Heart right ventricle (tissue), 16 donors: Measurements from ENCODE around the gene HAND1. TPM values are rescaled to one million over a fixed set of nuclear protein-coding genes. Genes with fewer than 3 reads are reported as not detected.
A peak's percentile ranks its signal among the peaks of the same experiment; 100 is the strongest.

ENCODE experiments used
- ATAC-seq, 8 donors: fragments of 200-7000 bp; cut with Tn5 transposase; one replicate each; pipeline ENCODE4 v1.9.1; 2020; ENCODE audit warnings: mild to moderate bottlenecking in 8 of 8, moderate library complexity in 8 of 8, moderate number of reproducible peaks in 1 of 8
- DNase-seq, 2 donors: peaks; one replicate each; pipeline ENCODE4 v3.0.0-alpha.2; 2020
- H3K27ac ChIP-seq, 10 donors: fragments of 200-600 bp; sonication (generic) in 2 of 10; one replicate each; pipeline versions ENCODE4 v1.5.0 to v1.8.0; 2020 to 2022; ENCODE audit warnings: mild to moderate bottlenecking in 3 of 10
- H3K27me3 ChIP-seq, 7 donors: fragments of 200-600 bp; one replicate each; pipeline ENCODE4 v1.8.0; 2021 to 2022; ENCODE audit warnings: mild to moderate bottlenecking in 2 of 7
- H3K36me3 ChIP-seq, 9 donors: fragments of 200-600 bp; sonication (generic) in 1 of 9; one replicate each; pipeline versions ENCODE4 v1.5.0 to v1.8.0; 2020 to 2022; ENCODE audit warnings: mild to moderate bottlenecking in 2 of 9
- H3K4me1 ChIP-seq, 9 donors: fragments of 200-600 bp; sonication (generic) in 1 of 9; one replicate each; pipeline versions ENCODE4 v1.5.0 to v1.8.0; 2020 to 2022; ENCODE audit warnings: mild to moderate bottlenecking in 4 of 9
- H3K4me3 ChIP-seq, 10 donors: fragments of 200-600 bp; sonication (generic) in 2 of 10; one replicate each; pipeline versions ENCODE4 v1.5.0 to v1.8.0; 2020 to 2022; ENCODE audit warnings: mild to moderate bottlenecking in 7 of 10, moderate library complexity in 2 of 10
- H3K9me3 ChIP-seq, 11 donors: fragments of 200-600 bp in 10 of 11; sonication (generic) in 2 of 11; one replicate each; pipeline versions ENCODE4 v1.5.0 to v1.8.0; 2013 to 2022; ENCODE audit warnings: mild to moderate bottlenecking in 2 of 11, control low read depth in 1 of 11, moderate library complexity in 1 of 11
- CTCF ChIP-seq, 9 donors: fragments of 200-600 bp; sonication (generic) in 2 of 9; IDR thresholded peaks; one replicate each; pipeline versions ENCODE4 v1.5.0 to v1.8.0; 2021 to 2022; ENCODE audit warnings: antibody characterized with exemption in 9 of 9, mild to moderate bottlenecking in 5 of 9, moderate library complexity in 1 of 9
- WGBS, 2 donors: extraction: QIAGEN DNeasy Blood & Tissue Kit; methylation state at CpG; one replicate each; pipeline ENCODE4 v1.1.7; 2013; ENCODE audit warnings: inconsistent platforms in 1 of 2; 5-methylcytosine and 5-hydroxymethylcytosine counted together
- intact Hi-C, 10 donors: fragments of 100-400 bp; cut with DNase I; formaldehyde crosslinking; loops; one replicate each; pipeline versions ENCODE4 v1.11.1 to v1.14.2; 2022
- polyA plus RNA-seq, 2 donors: library from polyadenylated mRNA; stranded (reverse); fragments of 200-250 nt; gene quantifications; one replicate each; pipeline ENCODE4 v1.2.3, GENCODE V29; 2013
- total RNA-seq, 10 donors: library from RNA; stranded (reverse); fragmentation: NEBNext Ultra II Directional in 3 of 10; extraction: Animal tissue kit (Norgen Biotek cat#: 25700) in 3 of 10; gene quantifications; one replicate each; pipeline versions ENCODE4 v1.2.1 to v1.2.4, GENCODE V29; 2021 to 2023
- donor health status: Arrhythmogenic right ventricular cardiomyopathy.
- donor health status: ischemic (EF 13 %, LVEDD 7.1; RV severe dilation, severe dysfunction).
- donor health status: healthy with polysubstance abuse.
- donor health status: DM: no; HTN: yes; CAD: no.
- donor health status: DM: no; HTN: no; CAD: no.
- donor health status: ischemic (EF 25% LVEDD 6.9; RV normal size, moderate dysfunction).
- donor health status: ischemic (EF 25% LVEDD 5.7; RV mildly dilated, moderate dysfunction).
- donor health status: healthy.
- donor health status: DM: yes; HTN: yes; CAD: no.
- donor health status: Ischemic cardiomyopathy.
- donor health status: ischemic (EF 35%, LVEDD 5.7; RV mildly dilated, moderate dysfunction).
- donor health status: nonischemic (EF 11% LVEDD 7.7; RV severe dilation, severe dysfunction).
- donor health status: DM: yes; HTN: yes; CAD: no.
- donor health status: PGD.
- donor health status: ischemic (EF 29% LVEDD 5.4; RV normal size, mild dysfunction).
- donor health status: nonischemic (EF 23%, LVEDD 6.1; RV moderate dilation, normal function).

HAND1 gene
- total and polyA plus RNA-seq, 12 donors = 16.8 to 33.0 (median 24.6) TPM

- peaks cover 0 to 8% (median 2%) of the 10 kb centered on the region in 9 donors for H3K4me1 ChIP-seq
- DNase-seq = no peak
- peaks cover 0 to 38% (median 21%) of the 10 kb centered on the region in 7 donors for H3K27me3 ChIP-seq
- H3K4me3 ChIP-seq = no peak overlapping the region
- no peak overlapping the region for H3K27ac ChIP-seq
- WGBS, 2 donors = 68 to 70% methylated on average over 5 of the region's 5 CpGs
- TF ChIP-seq CTCF (IDR thresholded peaks at IDR 0.05) = no peak
- intact Hi-C loops = loop anchor here in 4 of 10 donors (2.0 to 5.0 kb wide), 2 partner anchors 141 to 145 kb away; no protein-coding TSS in a partner anchor
- peaks cover 0 to 8% (median 0%) of the 10 kb centered on the region in 9 donors for H3K36me3 ChIP-seq
- no peaks in the 10 kb centered on the region for H3K9me3 ChIP-seq
- ATAC-seq = no peak
Observed at GRCh38 chr5:154466147-154466546, 11.9 kb downstream of the HAND1 start.

- 58 to 75% methylated on average over 6 of the region's 6 CpGs for WGBS, 2 donors
- ATAC-seq (no peak), DNase-seq (no peak)
- peaks cover 0 to 28% (median 11%) of the 10 kb centered on the region in 7 donors for H3K27me3 ChIP-seq
- TF ChIP-seq CTCF (IDR thresholded peaks at IDR 0.05) = no peak
- H3K4me1 ChIP-seq = peaks cover 0 to 3% (median 0%) of the 10 kb centered on the region in 9 donors
- no peak overlapping the region for H3K4me3 ChIP-seq
- peaks cover 0 to 17% (median 0%) of the 10 kb centered on the region in 9 donors for H3K36me3 ChIP-seq
- H3K27ac ChIP-seq = no peak overlapping the region
- H3K9me3 ChIP-seq = no peaks in the 10 kb centered on the region
- intact Hi-C loops = loop anchor here in 1 of 10 donors (5.0 kb wide), 1 partner anchor 142 kb away; no protein-coding TSS in a partner anchor
Observed at GRCh38 chr5:154465169-154465568, 12.9 kb downstream of the HAND1 start.

- H3K36me3 ChIP-seq = peaks cover 0 to 17% (median 0%) of the 10 kb centered on the region in 9 donors
- no peak overlapping the region for H3K27ac ChIP-seq
- intact Hi-C loops = no loop called here
- peaks cover 0 to 23% (median 6%) of the 10 kb centered on the region in 7 donors for H3K27me3 ChIP-seq
- WGBS, 2 donors = 68 to 74% methylated on average over 1 of the region's 1 CpG
- DNase-seq (no peak), ATAC-seq (no peak)
- H3K4me1 ChIP-seq = peaks cover 0 to 10% (median 7%) of the 10 kb centered on the region in 9 donors
- no peak overlapping the region for H3K4me3 ChIP-seq
- H3K9me3 ChIP-seq = no peaks in the 10 kb centered on the region
- TF ChIP-seq CTCF (IDR thresholded peaks at IDR 0.05) = no peak
Observed at GRCh38 chr5:154464438-154464837, 13.6 kb downstream of the HAND1 start.

DNA sequence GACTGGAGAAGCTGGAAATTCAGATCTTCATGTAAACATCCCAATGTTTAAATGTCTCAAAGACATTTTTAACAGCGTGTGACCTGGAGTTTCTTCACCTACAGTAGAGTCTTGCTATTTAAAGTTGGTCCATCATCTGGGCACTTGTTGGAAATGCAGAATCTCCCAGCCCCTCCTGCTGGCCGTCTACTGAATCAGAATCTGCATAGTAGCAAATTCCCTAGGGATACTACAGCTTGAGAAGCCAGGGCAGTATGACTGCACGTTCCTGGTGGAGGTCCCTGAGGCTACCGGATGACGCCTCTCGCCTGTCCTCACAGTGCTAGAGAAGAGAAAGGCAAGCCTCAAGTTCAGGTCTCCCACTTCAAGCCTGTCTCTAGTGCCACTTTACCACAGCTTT lies 16.5 kb downstream of the HAND1 start:
- intact Hi-C loops = no loop called here
- TF ChIP-seq CTCF (IDR thresholded peaks at IDR 0.05) = peak in 2 of 9 donors; percentile 10 to 19
- Histone ChIP-seq H3K4me3 (no peak overlapping the region), H3K27ac (no peak overlapping the region), H3K4me1 (peaks cover 0 to 22% (median 17%) of the 10 kb centered on the region in 9 donors), H3K36me3 (peaks cover 0 to 42% (median 14%) of the 10 kb centered on the region in 9 donors), H3K9me3 (no peaks in the 10 kb centered on the region), H3K27me3 (no peaks in the 10 kb centered on the region)
- DNase-seq = no peak
- peak in 3 of 8 donors; percentile 16 to 48 (median 36) for ATAC-seq
- WGBS, 2 donors = 61 to 64% methylated on average over 6 of the region's 6 CpGs
